GM23338 (cell line): ENCODE results near the gene ACO2. TPM values are rescaled to one million over a fixed set of nuclear protein-coding genes. Genes with fewer than 3 reads are reported as not detected.
A peak's percentile ranks its signal among the peaks of the same experiment; 100 is the strongest.

Experiments used
- ATAC-seq: fragments of 200-7000 bp; cut with Tn5 transposase; 3 replicates; pipeline ENCODE4 v1.9.1; 2020
- DNase-seq: peaks from one replicate; pipeline ENCODE4 v3.0.0-alpha.2; 2015; ENCODE audit warnings: low spot score
- H2AFZ ChIP-seq: fragments of 200-600 bp; sonication (generic); 2 replicates; pipeline ENCODE4 v1.8.0; 2016; ENCODE audit warnings: antibody characterized with exemption, mild to moderate bottlenecking, moderate library complexity
- H3F3A ChIP-seq: fragments of 200-600 bp; sonication (generic); replicated peaks from 2 replicates; pipeline ENCODE4 v1.8.0; 2017; ENCODE audit warnings: antibody characterized with exemption, mixed run types, low read depth
- H3K27ac ChIP-seq: fragments of 200-600 bp; sonication (generic); 2 replicates; pipeline ENCODE4 v1.6.1; 2016; ENCODE audit warnings: low read depth
- H3K27me3 ChIP-seq: fragments of 200-600 bp; sonication (generic); 2 replicates; pipeline ENCODE4 v1.8.0; 2016; ENCODE audit warnings: mild to moderate bottlenecking, mixed run types, moderate library complexity; ENCODE audit not compliant: insufficient read depth
- H3K36me3 ChIP-seq: fragments of 200-600 bp; sonication (generic); 2 replicates; pipeline ENCODE4 v1.8.0; 2016; ENCODE audit warnings: mild to moderate bottlenecking; ENCODE audit not compliant: insufficient read depth
- H3K4me1 ChIP-seq: fragments of 200-600 bp; sonication (generic); 2 replicates; pipeline ENCODE4 v1.8.0; 2016; ENCODE audit warnings: mild to moderate bottlenecking, moderate library complexity; ENCODE audit not compliant: insufficient read depth
- H3K4me2 ChIP-seq: fragments of 200-600 bp; sonication (generic); 2 replicates; pipeline ENCODE4 v1.7.1; 2017; ENCODE audit warnings: mixed run types
- H3K4me3 ChIP-seq: fragments of 200-600 bp; sonication (generic); 2 replicates; pipeline ENCODE4 v1.6.1; 2016; ENCODE audit warnings: mixed run types
- H3K79me2 ChIP-seq: fragments of 200-600 bp; sonication (generic); replicated peaks from 2 replicates; pipeline ENCODE4 v1.8.0; 2017; ENCODE audit warnings: mild to moderate bottlenecking; ENCODE audit not compliant: insufficient read depth
- H3K9me2 ChIP-seq: fragments of 200-600 bp; sonication (generic); 2 replicates; pipeline ENCODE4 v1.8.0; 2017; ENCODE audit not compliant: insufficient read depth
- H4K20me1 ChIP-seq: fragments of 200-600 bp; sonication (generic); replicated peaks from 2 replicates; pipeline ENCODE4 v1.8.0; 2017; ENCODE audit warnings: mild to moderate bottlenecking; ENCODE audit not compliant: insufficient read depth
- H3K27ac Mint-ChIP-seq: 2 replicates; pipeline ENCODE4 v1.8.0; 2020; ENCODE audit warnings: inconsistent platforms, mild to moderate bottlenecking, moderate library complexity, mixed read lengths
- H3K27me3 Mint-ChIP-seq: 3 replicates; pipeline ENCODE4 v1.8.0; 2022; ENCODE audit warnings: low read depth, mild to moderate bottlenecking, moderate library complexity, mixed read lengths, inconsistent platforms; ENCODE audit not compliant: insufficient read depth, poor library complexity
- H3K36me3 Mint-ChIP-seq: 3 replicates; pipeline ENCODE4 v1.8.0; 2021; ENCODE audit warnings: low read depth, mild to moderate bottlenecking, inconsistent platforms, moderate library complexity, mixed read lengths
- H3K4me1 Mint-ChIP-seq: 3 replicates; pipeline ENCODE4 v1.8.0; 2020; ENCODE audit warnings: mild to moderate bottlenecking, inconsistent platforms, mixed read lengths
- H3K4me3 Mint-ChIP-seq: 3 replicates; pipeline ENCODE4 v1.8.0; 2021; ENCODE audit warnings: moderate library complexity, mild to moderate bottlenecking, inconsistent platforms, mixed read lengths
- H3K9me3 Mint-ChIP-seq: 3 replicates; pipeline ENCODE4 v1.8.0; 2020; ENCODE audit warnings: moderate library complexity, mild to moderate bottlenecking, inconsistent platforms, mixed read lengths
- CREB1 ChIP-seq: fragments of 250-450 bp; sonication (Bioruptor Pico); IDR thresholded peaks from 2 replicates; pipeline ENCODE4 v1.5.0; 2020; ENCODE audit warnings: low read depth, mild to moderate bottlenecking, moderate library complexity
- CTCF ChIP-seq, 2 experiments: fragments of 200-600 bp in 1 of 2; sonication (generic) in 1 of 2; conservative IDR thresholded peaks; 2 replicates each; pipeline versions ENCODE4 v1.5.1 to v1.6.1; 2016 to 2017; ENCODE audit warnings: antibody characterized with exemption in 2 of 2, low read depth in 2 of 2, mild to moderate bottlenecking in 2 of 2, moderate library complexity in 1 of 2
- EZH2 ChIP-seq: fragments of 200-600 bp; sonication (generic); IDR thresholded peaks from one replicate; pipeline ENCODE4 v1.8.0; 2017; ENCODE audit warnings: antibody characterized with exemption, mild to moderate bottlenecking, low read depth; ENCODE audit not compliant: unreplicated experiment
- JUNB ChIP-seq: IDR thresholded peaks from one replicate; pipeline ENCODE4 v1.6.1; 2016; ENCODE audit warnings: antibody characterized with exemption; ENCODE audit not compliant: unreplicated experiment
- NANOG ChIP-seq: IDR thresholded peaks from 2 replicates; pipeline ENCODE4 v1.6.1; 2016; ENCODE audit warnings: antibody characterized with exemption, borderline replicate concordance
- POLR2AphosphoS5 ChIP-seq: IDR thresholded peaks from 2 replicates; pipeline ENCODE4 v1.6.1; 2016; ENCODE audit warnings: antibody characterized with exemption, low read depth
- STAT1 ChIP-seq: IDR thresholded peaks from one replicate; pipeline ENCODE4 v1.6.1; 2016; ENCODE audit warnings: antibody characterized with exemption; ENCODE audit not compliant: unreplicated experiment
- ZNF114 ChIP-seq: fragments of 250-450 bp; sonication (Bioruptor Pico); IDR thresholded peaks from 2 replicates; pipeline ENCODE4 v1.5.0; 2020; ENCODE audit warnings: mild to moderate bottlenecking, moderate library complexity
- ZNF331 ChIP-seq: fragments of 250-450 bp; sonication (Bioruptor Pico); IDR thresholded peaks from 2 replicates; pipeline ENCODE4 v1.5.0; 2020; ENCODE audit warnings: low read depth, mild to moderate bottlenecking, moderate library complexity
- polyA plus RNA-seq: library from polyadenylated mRNA; unstranded; fragments of >200 nt; fragmentation: Nextera tagmentation; extraction: Ambion mirVana; gene quantifications from 2 replicates; pipeline ENCODE4 v1.2.1, GENCODE V29; 2016
- total RNA-seq: library from RNA; depleted of rRNA; stranded (reverse); fragments of >200 nt; shearing (Covaris generic); gene quantifications from 2 replicates; pipeline ENCODE4 v1.2.3, GENCODE V29; 2014
- TF ChIP-seq, protein P1 (sequence below): IDR thresholded peaks from one replicate; pipeline ENCODE4 v1.6.1; 2018; ENCODE audit warnings: antibody characterized with exemption; ENCODE audit not compliant: unreplicated experiment
- TF ChIP-seq, protein P2 (sequence below): fragments of 250-450 bp; sonication (Bioruptor Pico); IDR thresholded peaks from 2 replicates; pipeline ENCODE4 v1.5.0; 2020; ENCODE audit warnings: mild to moderate bottlenecking, moderate library complexity

ACO2 gene
- total and polyA plus RNA-seq, 2 experiments from 2014 or later: 36.2 to 79.7 TPM

DNA sequence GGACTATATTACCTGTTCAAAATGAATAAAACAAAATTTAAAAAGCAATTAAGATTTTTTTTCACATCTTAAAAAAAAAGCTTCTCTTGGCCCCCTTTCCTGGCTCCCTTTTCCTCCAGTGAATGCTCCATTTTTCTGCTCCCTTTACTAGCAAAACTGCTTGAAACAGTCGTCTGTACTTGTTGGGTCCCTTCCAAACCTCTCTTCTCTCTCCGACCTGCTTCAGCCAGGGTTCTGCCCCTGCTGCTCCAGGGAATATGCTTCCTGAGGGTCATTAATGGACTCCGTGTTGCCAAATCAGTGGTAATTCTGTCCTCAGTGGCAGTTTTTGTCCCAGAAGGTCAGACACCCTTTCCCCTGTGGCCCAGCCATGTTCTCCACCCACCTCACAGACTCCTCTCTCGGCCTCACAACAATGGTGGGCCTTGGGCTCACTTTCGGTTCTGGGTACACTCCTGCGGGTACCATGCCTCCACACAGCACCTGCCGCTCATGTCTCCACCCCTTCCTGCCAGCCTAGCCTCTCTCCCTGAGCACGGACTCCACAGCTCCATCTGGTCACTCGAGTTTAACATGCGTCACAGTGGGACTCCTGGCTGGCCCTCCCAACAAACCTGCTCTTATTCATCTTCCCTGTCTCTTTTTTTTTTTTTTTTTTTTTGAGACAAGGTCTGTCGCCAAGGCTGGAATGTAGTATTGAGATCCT lies 83.1 kb downstream of the ACO2 start:
- Mint-ChIP-seq H3K27me3 (peaks cover 2% of the 10 kb centered on the region), H3K9me3 (no peaks in the 10 kb centered on the region), H3K4me1 (peaks cover 11% of the 10 kb centered on the region), H3K36me3 (no peaks in the 10 kb centered on the region), H3K27ac (no peak overlapping the region), H3K4me3 (no peak overlapping the region)
- Histone ChIP-seq H3K4me1 (no peaks in the 10 kb centered on the region), H3K9me2 (no peaks in the 10 kb centered on the region), H3K4me3 (no peak overlapping the region), H3F3A (0 out of 2 replicates have a peak, but pooled peaks cover 4% of the 10 kb centered on the region), H3K4me2 (no peak overlapping the region), H3K27ac (no peak overlapping the region), H2AFZ (peak overlapping the region; percentile 47; the same call in 1 of the 2 replicates), H3K36me3 (no peaks in the 10 kb centered on the region), H4K20me1 (no peaks in the 10 kb centered on the region), H3K27me3 (no peaks in the 10 kb centered on the region), H3K79me2 (no peaks in the 10 kb centered on the region)
- TF ChIP-seq STAT1: no peak
- no peak for TF ChIP-seq POLR2AphosphoS5
- TF ChIP-seq, protein P1, sequence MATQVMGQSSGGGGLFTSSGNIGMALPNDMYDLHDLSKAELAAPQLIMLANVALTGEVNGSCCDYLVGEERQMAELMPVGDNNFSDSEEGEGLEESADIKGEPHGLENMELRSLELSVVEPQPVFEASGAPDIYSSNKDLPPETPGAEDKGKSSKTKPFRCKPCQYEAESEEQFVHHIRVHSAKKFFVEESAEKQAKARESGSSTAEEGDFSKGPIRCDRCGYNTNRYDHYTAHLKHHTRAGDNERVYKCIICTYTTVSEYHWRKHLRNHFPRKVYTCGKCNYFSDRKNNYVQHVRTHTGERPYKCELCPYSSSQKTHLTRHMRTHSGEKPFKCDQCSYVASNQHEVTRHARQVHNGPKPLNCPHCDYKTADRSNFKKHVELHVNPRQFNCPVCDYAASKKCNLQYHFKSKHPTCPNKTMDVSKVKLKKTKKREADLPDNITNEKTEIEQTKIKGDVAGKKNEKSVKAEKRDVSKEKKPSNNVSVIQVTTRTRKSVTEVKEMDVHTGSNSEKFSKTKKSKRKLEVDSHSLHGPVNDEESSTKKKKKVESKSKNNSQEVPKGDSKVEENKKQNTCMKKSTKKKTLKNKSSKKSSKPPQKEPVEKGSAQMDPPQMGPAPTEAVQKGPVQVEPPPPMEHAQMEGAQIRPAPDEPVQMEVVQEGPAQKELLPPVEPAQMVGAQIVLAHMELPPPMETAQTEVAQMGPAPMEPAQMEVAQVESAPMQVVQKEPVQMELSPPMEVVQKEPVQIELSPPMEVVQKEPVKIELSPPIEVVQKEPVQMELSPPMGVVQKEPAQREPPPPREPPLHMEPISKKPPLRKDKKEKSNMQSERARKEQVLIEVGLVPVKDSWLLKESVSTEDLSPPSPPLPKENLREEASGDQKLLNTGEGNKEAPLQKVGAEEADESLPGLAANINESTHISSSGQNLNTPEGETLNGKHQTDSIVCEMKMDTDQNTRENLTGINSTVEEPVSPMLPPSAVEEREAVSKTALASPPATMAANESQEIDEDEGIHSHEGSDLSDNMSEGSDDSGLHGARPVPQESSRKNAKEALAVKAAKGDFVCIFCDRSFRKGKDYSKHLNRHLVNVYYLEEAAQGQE: no peak
- TF ChIP-seq, protein P2, sequence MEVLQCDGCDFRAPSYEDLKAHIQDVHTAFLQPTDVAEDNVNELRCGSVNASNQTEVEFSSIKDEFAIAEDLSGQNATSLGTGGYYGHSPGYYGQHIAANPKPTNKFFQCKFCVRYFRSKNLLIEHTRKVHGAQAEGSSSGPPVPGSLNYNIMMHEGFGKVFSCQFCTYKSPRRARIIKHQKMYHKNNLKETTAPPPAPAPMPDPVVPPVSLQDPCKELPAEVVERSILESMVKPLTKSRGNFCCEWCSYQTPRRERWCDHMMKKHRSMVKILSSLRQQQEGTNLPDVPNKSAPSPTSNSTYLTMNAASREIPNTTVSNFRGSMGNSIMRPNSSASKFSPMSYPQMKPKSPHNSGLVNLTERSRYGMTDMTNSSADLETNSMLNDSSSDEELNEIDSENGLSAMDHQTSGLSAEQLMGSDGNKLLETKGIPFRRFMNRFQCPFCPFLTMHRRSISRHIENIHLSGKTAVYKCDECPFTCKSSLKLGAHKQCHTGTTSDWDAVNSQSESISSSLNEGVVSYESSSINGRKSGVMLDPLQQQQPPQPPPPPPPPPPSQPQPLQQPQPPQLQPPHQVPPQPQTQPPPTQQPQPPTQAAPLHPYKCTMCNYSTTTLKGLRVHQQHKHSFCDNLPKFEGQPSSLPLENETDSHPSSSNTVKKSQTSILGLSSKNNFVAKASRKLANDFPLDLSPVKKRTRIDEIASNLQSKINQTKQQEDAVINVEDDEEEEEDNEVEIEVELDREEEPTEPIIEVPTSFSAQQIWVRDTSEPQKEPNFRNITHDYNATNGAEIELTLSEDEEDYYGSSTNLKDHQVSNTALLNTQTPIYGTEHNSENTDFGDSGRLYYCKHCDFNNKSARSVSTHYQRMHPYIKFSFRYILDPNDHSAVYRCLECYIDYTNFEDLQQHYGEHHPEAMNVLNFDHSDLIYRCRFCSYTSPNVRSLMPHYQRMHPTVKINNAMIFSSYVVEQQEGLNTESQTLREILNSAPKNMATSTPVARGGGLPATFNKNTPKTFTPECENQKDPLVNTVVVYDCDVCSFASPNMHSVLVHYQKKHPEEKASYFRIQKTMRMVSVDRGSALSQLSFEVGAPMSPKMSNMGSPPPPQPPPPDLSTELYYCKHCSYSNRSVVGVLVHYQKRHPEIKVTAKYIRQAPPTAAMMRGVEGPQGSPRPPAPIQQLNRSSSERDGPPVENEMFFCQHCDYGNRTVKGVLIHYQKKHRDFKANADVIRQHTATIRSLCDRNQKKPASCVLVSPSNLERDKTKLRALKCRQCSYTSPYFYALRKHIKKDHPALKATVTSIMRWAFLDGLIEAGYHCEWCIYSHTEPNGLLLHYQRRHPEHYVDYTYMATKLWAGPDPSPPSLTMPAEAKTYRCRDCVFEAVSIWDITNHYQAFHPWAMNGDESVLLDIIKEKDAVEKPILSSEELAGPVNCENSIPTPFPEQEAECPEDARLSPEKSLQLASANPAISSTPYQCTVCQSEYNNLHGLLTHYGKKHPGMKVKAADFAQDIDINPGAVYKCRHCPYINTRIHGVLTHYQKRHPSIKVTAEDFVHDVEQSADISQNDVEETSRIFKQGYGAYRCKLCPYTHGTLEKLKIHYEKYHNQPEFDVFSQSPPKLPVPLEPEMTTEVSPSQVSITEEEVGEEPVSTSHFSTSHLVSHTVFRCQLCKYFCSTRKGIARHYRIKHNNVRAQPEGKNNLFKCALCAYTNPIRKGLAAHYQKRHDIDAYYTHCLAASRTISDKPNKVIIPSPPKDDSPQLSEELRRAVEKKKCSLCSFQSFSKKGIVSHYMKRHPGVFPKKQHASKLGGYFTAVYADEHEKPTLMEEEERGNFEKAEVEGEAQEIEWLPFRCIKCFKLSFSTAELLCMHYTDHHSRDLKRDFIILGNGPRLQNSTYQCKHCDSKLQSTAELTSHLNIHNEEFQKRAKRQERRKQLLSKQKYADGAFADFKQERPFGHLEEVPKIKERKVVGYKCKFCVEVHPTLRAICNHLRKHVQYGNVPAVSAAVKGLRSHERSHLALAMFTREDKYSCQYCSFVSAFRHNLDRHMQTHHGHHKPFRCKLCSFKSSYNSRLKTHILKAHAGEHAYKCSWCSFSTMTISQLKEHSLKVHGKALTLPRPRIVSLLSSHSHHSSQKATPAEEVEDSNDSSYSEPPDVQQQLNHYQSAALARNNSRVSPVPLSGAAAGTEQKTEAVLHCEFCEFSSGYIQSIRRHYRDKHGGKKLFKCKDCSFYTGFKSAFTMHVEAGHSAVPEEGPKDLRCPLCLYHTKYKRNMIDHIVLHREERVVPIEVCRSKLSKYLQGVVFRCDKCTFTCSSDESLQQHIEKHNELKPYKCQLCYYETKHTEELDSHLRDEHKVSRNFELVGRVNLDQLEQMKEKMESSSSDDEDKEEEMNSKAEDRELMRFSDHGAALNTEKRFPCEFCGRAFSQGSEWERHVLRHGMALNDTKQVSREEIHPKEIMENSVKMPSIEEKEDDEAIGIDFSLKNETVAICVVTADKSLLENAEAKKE: no peak
- no peak for TF ChIP-seq JUNB
- no peak for TF ChIP-seq NANOG
- TF ChIP-seq CREB1: no peak
- no peak for TF ChIP-seq EZH2
- no peak for TF ChIP-seq ZNF114
- TF ChIP-seq CTCF (conservative IDR thresholded peaks at IDR 0.05; ENCODE audit: low read depth in 2 of 2): no peak
- TF ChIP-seq ZNF331 (CRISPR knock-in tag): no peak
- DNase-seq (no peak), ATAC-seq (no peak)
